Thoracic aorta (tissue), 2 donors: ENCODE data around the gene FRAT1. TPM values are rescaled to one million over a fixed set of nuclear protein-coding genes. Genes with fewer than 3 reads are reported as not detected.

Source experiments
- ATAC-seq: fragments of 150-250 bp; one replicate; pipeline ENCODE4 v1.8.0; 2017; ENCODE audit warnings: low read depth; ENCODE audit not compliant: insufficient number of reproducible peaks, low FRiP score
- DNase-seq: peaks from one replicate; pipeline ENCODE4 v3.0.0-alpha.2; 2020; ENCODE audit warnings: low spot score
- H3K27ac ChIP-seq, 2 donors: fragments of 200-600 bp; sonication (generic); 1 replicate in 1 of 2; 2 replicates in 1 of 2; pipeline ENCODE4 v1.5.1; 2016; ENCODE audit warnings: mild to moderate bottlenecking in 2 of 2, moderate library complexity in 2 of 2
- H3K27me3 ChIP-seq: fragments of 200-600 bp; sonication (generic); replicated peaks from 2 replicates; pipeline ENCODE4 v1.6.0; 2016; ENCODE audit warnings: mild to moderate bottlenecking; ENCODE audit not compliant: insufficient read depth
- H3K36me3 ChIP-seq: fragments of 200-600 bp; sonication (generic); one replicate; pipeline ENCODE4 v1.5.1; 2016
- H3K4me1 ChIP-seq, 2 donors: fragments of 200-600 bp; sonication (generic); 1 replicate in 1 of 2; 2 replicates in 1 of 2; pipeline versions ENCODE4 v1.5.1 to v1.6.0; 2016; ENCODE audit warnings: low read depth in 2 of 2, mild to moderate bottlenecking in 1 of 2; ENCODE audit not compliant: control insufficient read depth in 1 of 2
- H3K4me3 ChIP-seq: fragments of 200-600 bp; sonication (generic); 2 replicates; pipeline ENCODE4 v1.5.1; 2016; ENCODE audit warnings: mild to moderate bottlenecking
- H3K9me3 ChIP-seq: fragments of 200-600 bp; sonication (generic); 2 replicates; pipeline ENCODE4 v1.5.1; 2016
- CTCF ChIP-seq: fragments of 200-600 bp; sonication (generic); IDR thresholded peaks from one replicate; pipeline ENCODE4 v1.5.1; 2019; ENCODE audit warnings: antibody characterized with exemption
- total RNA-seq, 2 donors: library from RNA; depleted of rRNA; stranded (reverse); fragments of >200 nt; gene quantifications; one replicate each; pipeline versions ENCODE4 v1.1.0 to v1.2.3, GENCODE V29; 2016

Gene FRAT1
- total RNA-seq, 2 donors from 2014 or later: 4.6 to 11.6 TPM

- no peak for ATAC-seq
- H3K36me3 ChIP-seq: no peaks in the 10 kb centered on the region
- H3K27me3 ChIP-seq: no peaks in the 10 kb centered on the region
- H3K4me1 ChIP-seq: peaks cover 21 to 25% of the 10 kb centered on the region in 2 donors
- no peak overlapping the region for H3K27ac ChIP-seq
- no peak overlapping the region for H3K4me3 ChIP-seq
- no peak for DNase-seq
- no peaks in the 10 kb centered on the region for H3K9me3 ChIP-seq
- TF ChIP-seq CTCF: no peak
Measured at GRCh38 chr10:97328646-97329453, 9.8 kb downstream of the FRAT1 start.

- Histone ChIP-seq H3K36me3 (no peaks in the 10 kb centered on the region), H3K4me3 (no peak overlapping the region), H3K27ac (no peak overlapping the region), H3K9me3 (no peaks in the 10 kb centered on the region), H3K27me3 (no peaks in the 10 kb centered on the region), H3K4me1 (peaks cover 21 to 25% of the 10 kb centered on the region in 2 donors)
- no peak for DNase-seq
- no peak for TF ChIP-seq CTCF
- ATAC-seq: no peak
Measured at GRCh38 chr10:97329766-97330165, 10.7 kb downstream of the FRAT1 start.

- Histone ChIP-seq H3K36me3 (no peaks in the 10 kb centered on the region), H3K27me3 (no peaks in the 10 kb centered on the region), H3K9me3 (no peaks in the 10 kb centered on the region), H3K4me3 (no peak overlapping the region), H3K4me1 (peaks cover 25 to 30% of the 10 kb centered on the region in 2 donors), H3K27ac (no peak overlapping the region)
- DNase-seq (no peak), ATAC-seq (no peak)
- no peak for TF ChIP-seq CTCF
Measured at GRCh38 chr10:97331153-97331703, 12.2 kb downstream of the FRAT1 start.

GRCh38 chr10:97332591-97333350, 13.7 kb downstream of the FRAT1 start:
- H3K4me3 ChIP-seq: peak overlapping the region; percentile 85
- peaks cover 30 to 40% of the 10 kb centered on the region in 2 donors for H3K4me1 ChIP-seq
- ATAC-seq (no peak), DNase-seq (no peak)
- no peak for TF ChIP-seq CTCF
- H3K36me3 ChIP-seq: no peaks in the 10 kb centered on the region
- H3K27ac ChIP-seq: peak overlapping the region in 1 of 2 donors; percentile 53
- H3K9me3 ChIP-seq: no peaks in the 10 kb centered on the region
- H3K27me3 ChIP-seq: no peaks in the 10 kb centered on the region

- DNase-seq (no peak), ATAC-seq (no peak)
- Histone ChIP-seq H3K4me1 (peaks cover 30 to 40% of the 10 kb centered on the region in 2 donors), H3K36me3 (no peaks in the 10 kb centered on the region), H3K27ac (peak overlapping the region in 1 of 2 donors; percentile 53), H3K9me3 (no peaks in the 10 kb centered on the region), H3K27me3 (no peaks in the 10 kb centered on the region), H3K4me3 (peak overlapping the region; percentile 85)
- no peak for TF ChIP-seq CTCF
Measured at GRCh38 chr10:97333351-97333600, 14.2 kb downstream of the FRAT1 start.
